Activated T-helper 9 cell treated with anti-CD3 and anti-CD28 coated beads, Interleukin-2, amount 50 U/mL, for 16 hours (primary cell): ENCODE results near the gene PFKFB3.

Experiments used
- DNase-seq: peaks from one replicate; pipeline ENCODE4 v3.0.0-alpha.2; 2020; ENCODE audit warnings: low read depth

The PFKFB3 gene

DNA sequence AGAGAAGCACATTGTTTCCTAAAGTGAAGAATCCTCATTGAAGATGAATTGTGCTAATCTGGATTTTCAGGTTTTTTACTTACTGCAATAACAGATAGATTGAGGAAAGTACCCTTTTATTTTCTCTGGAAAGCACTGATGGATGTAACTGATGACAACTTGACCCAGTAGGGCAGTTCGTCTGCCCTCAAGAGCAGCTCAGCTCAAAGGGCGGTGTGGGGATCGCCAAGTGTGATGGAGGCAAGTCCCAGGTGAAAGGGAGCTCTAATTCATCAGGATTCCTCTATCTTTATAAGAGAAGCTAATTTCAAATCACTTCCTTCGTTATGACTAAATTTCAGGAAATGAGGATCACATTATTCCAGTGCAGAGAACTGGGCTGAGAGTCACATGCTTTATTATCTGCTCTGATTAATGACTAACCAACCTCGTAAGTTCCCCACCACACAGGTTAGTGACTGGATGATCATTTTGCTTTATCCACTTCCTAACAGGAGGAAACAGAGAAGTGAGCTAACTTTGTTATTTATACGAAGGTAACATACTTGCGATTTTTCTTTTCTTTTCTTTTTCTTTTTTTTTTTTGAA is 98.8 kb downstream of the PFKFB3 start:
- no peak for DNase-seq
